A673 (cell line): Measurements from ENCODE around the gene NPR3. TPM values are rescaled to one million over a fixed set of nuclear protein-coding genes. Genes with fewer than 3 reads are reported as not detected.

Source experiments
- BruUV-seq: library from RNA; stranded (reverse); fragments of 400-500 nt; replicated peaks from 2 replicates; lab custom pipeline; 2021; lab: Mats Ljungman, UMichigan
- CTCF ChIA-PET: fragments of 300-600 bp; sonication (Branson Sonifier 250); formaldehyde crosslinking; loops from one replicate; lab custom pipeline; 2022; ENCODE audit warnings: antibody characterized with exemption; lab: Charles Lee
- POLR2A ChIA-PET: fragments of 300-600 bp; sonication (Branson Sonifier 250); formaldehyde crosslinking; loops from one replicate; lab custom pipeline; 2022; ENCODE audit warnings: antibody characterized with exemption; ENCODE audit not compliant: low non-redundant PET; lab: Charles Lee
- DNase-seq: peaks from one replicate; pipeline ENCODE4 v3.0.0-alpha.2; 2015; ENCODE audit warnings: low spot score
- H3K27ac ChIP-seq: fragments of 200-600 bp; sonication (generic); 2 replicates; pipeline ENCODE4 v1.5.1; 2016; ENCODE audit warnings: mixed run types, low read depth, mild to moderate bottlenecking, mixed read lengths, antibody characterized with exemption, low read length; ENCODE audit not compliant: poor library complexity, severe bottlenecking
- H3K27me3 ChIP-seq: fragments of 200-600 bp; sonication (generic); replicated peaks from 2 replicates; pipeline ENCODE4 v1.6.1; 2017; ENCODE audit warnings: mixed run types, low read depth, mild to moderate bottlenecking, mixed read lengths, antibody characterized with exemption, low read length; ENCODE audit not compliant: insufficient read depth, poor library complexity
- H3K36me3 ChIP-seq: fragments of 200-600 bp; sonication (generic); 2 replicates; pipeline ENCODE4 v1.6.1; 2016; ENCODE audit warnings: mixed run types, mild to moderate bottlenecking, mixed read lengths, antibody characterized with exemption, low read length; ENCODE audit not compliant: insufficient read depth, poor library complexity, severe bottlenecking
- H3K4me1 ChIP-seq: fragments of 200-600 bp; sonication (generic); 2 replicates; pipeline ENCODE4 v1.6.1; 2017; ENCODE audit warnings: mixed run types, mild to moderate bottlenecking, mixed read lengths, antibody characterized with exemption, low read length; ENCODE audit not compliant: insufficient read depth, poor library complexity, severe bottlenecking
- H3K4me3 ChIP-seq: fragments of 200-600 bp; sonication (generic); 2 replicates; pipeline ENCODE4 v1.5.1; 2016; ENCODE audit warnings: low read depth, mixed run types, mild to moderate bottlenecking, mixed read lengths, low read length; ENCODE audit not compliant: poor library complexity, severe bottlenecking
- H3K9me3 ChIP-seq: fragments of 200-600 bp; sonication (generic); 2 replicates; pipeline ENCODE4 v1.6.1; 2016; ENCODE audit warnings: mixed run types, low read depth, mild to moderate bottlenecking, mixed read lengths, antibody characterized with exemption, low read length; ENCODE audit not compliant: poor library complexity, severe bottlenecking
- CTCF ChIP-seq: fragments of 300-800, 200-600 bp; sonication (generic); conservative IDR thresholded peaks from 2 replicates; pipeline ENCODE4 v1.5.1; 2017; ENCODE audit warnings: low read depth, mild to moderate bottlenecking, antibody characterized with exemption, low read length, moderate library complexity, mixed read lengths
- EZH2 ChIP-seq: fragments of 200-600 bp; sonication (generic); IDR thresholded peaks from 2 replicates; pipeline ENCODE4 v1.6.1; 2017; ENCODE audit warnings: borderline replicate concordance, low read depth, mild to moderate bottlenecking, mixed read lengths, antibody characterized with exemption, low read length; ENCODE audit not compliant: poor library complexity, severe bottlenecking
- intact Hi-C: fragments of 100-400 bp; cut with micrococcal nuclease; formaldehyde crosslinking; loops from one replicate; pipeline ENCODE4 v1.10.0; 2022; ENCODE audit not compliant: unreplicated experiment
- total RNA-seq: library from RNA; stranded (reverse); gene quantifications from 2 replicates; pipeline ENCODE4 v1.2.3, GENCODE V29; 2021

The NPR3 gene
- total RNA-seq, 1 experiment from 2014 or later = 5.3 TPM

- no peak for TF ChIP-seq CTCF
- TF ChIP-seq EZH2 = no peak
- no peaks in the 10 kb centered on the region for H3K36me3 ChIP-seq
- no TSS peak for BruUV-seq
- CTCF ChIA-PET = no interaction called here
- no peak overlapping the region for H3K27ac ChIP-seq
- H3K4me1 ChIP-seq = peaks cover 6% of the 10 kb centered on the region
- intact Hi-C loops = no loop called here
- no peaks in the 10 kb centered on the region for H3K27me3 ChIP-seq
- POLR2A ChIA-PET = no interaction called here
- H3K4me3 ChIP-seq = no peak overlapping the region
- DNase-seq = no peak
- H3K9me3 ChIP-seq = no peaks in the 10 kb centered on the region
Measured at GRCh38 chr5:32686799-32687498, 24.2 kb upstream of the NPR3 start.

- Histone ChIP-seq H3K27me3 (no peaks in the 10 kb centered on the region), H3K4me1 (peaks cover 6% of the 10 kb centered on the region), H3K9me3 (no peaks in the 10 kb centered on the region), H3K4me3 (no peak overlapping the region), H3K36me3 (no peaks in the 10 kb centered on the region), H3K27ac (no peak overlapping the region)
- ChIA-PET POLR2A (no interaction called here), CTCF (no interaction called here)
- BruUV-seq = no TSS peak
- intact Hi-C loops = no loop called here
- TF ChIP-seq EZH2 (no peak), CTCF (no peak)
- peak; percentile 32 for DNase-seq
Measured at GRCh38 chr5:32687499-32687831, 23.7 kb upstream of the NPR3 start.

DNA sequence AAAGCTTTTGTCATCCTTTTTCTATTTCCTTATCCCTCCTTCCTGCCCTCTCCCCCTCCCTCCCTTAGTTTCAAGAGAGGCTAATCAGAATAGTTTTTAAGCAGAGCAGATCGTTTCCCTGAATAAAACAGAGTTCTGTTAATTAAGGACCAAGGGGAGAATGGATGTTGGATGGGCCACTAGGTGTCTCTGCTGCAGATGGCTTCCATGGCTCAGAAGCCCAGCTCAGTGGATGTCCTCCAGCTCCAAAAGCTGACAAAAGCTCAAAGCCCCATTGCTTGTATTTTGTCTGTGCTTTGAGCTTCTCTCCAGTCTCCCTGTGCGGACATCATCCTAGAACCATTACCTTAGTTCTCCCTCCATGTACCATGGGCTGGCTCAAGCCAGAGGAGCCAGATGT, 21.0 kb upstream of the NPR3 start:
- BruUV-seq = no TSS peak
- H3K27me3 ChIP-seq = no peaks in the 10 kb centered on the region
- peaks cover 6% of the 10 kb centered on the region for H3K4me1 ChIP-seq
- intact Hi-C loops = no loop called here
- no peak overlapping the region for H3K4me3 ChIP-seq
- no peak overlapping the region for H3K27ac ChIP-seq
- H3K9me3 ChIP-seq = no peaks in the 10 kb centered on the region
- POLR2A ChIA-PET = no interaction called here
- DNase-seq = peak; percentile 36
- H3K36me3 ChIP-seq = no peaks in the 10 kb centered on the region
- peak; percentile 55 for TF ChIP-seq CTCF
- TF ChIP-seq EZH2 = no peak
- CTCF ChIA-PET = interaction anchor here (0.7 kb wide), 1 partner anchor 60 kb away, joined by 4 read pairs; no protein-coding TSS in a partner anchor
